SH-SY5Y (cell line): ENCODE data around the gene GSN.

Experiments used
- GATA2 ChIP-seq: IDR thresholded peaks from 2 replicates; pipeline ENCODE4 v1.6.1; 2011; ENCODE audit warnings: mild to moderate bottlenecking, low read depth, low read length
- GATA3 ChIP-seq: IDR thresholded peaks from 2 replicates; pipeline ENCODE4 v1.6.1; 2011; ENCODE audit warnings: low read depth, mild to moderate bottlenecking, low read length, moderate library complexity

Gene GSN

DNA sequence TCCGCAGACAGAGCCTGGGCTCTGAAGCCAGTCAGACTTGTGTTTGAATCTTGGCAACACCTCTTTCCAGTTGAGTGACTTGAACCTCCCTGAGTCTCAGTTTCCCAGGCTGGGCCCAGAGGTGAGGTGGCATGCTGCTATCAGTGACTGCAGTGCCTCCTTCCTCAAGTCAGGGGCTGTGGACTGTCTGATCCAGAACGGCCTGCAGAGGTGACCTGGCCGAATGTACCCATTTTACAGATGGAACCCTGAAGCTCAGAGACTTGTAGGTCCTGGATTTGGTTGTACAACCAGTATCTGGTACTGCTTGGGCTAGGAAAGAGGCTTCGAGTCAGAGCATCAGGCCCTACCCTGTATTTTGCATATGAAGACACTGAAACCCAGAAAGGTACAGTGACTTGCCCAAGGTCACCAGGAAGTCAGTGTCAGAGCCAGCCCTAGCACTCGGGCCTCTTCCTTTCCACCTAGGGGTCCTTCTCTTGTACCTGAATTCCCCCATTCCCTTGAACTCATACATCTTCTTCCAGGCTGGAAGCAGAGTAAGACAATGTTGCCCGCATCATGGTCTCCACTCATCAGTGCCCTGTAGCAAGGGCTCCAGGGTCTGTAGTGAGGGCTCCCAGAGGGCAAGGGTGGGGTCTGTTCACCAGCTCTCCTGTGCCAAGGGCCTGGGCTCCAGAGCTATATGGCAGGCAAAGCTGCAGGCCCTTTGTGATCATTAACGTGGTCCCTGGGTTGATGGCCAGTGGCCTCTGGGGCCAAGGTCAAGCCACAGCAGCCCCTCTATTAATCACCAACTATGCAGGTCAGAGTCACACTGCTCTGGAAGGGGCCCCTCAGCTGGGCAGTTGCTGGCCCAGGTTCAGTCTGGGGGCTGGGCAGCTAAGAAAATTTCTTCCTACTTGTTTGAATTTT, 28.5 kb downstream of the GSN start:
- TF ChIP-seq GATA2 (no peak), GATA3 (no peak)

DNA sequence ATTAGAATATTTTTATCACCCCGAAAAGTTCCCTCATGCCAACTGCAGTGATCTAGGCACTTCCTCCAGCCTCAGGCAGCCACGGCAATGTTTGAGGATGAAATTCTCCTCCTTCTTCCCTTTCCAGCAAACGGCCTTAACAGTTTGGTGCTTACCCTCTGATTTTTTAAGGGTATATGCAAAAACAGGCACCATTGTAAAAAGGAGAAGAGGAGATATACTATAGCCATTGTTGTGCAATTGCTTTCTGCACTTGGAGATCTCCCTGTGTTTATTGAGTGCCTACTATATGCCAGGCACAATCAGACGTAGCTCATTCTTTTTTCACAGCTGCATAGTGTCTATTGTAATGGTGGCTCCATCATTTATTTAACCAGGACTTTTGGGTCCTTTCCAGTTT, 29.4 kb downstream of the GSN start:
- TF ChIP-seq GATA2 (no peak), GATA3 (no peak)

GRCh38 chr9:121298016-121298538, 30.1 kb downstream of the GSN start:
- TF ChIP-seq GATA2 = no peak
- no peak for TF ChIP-seq GATA3

DNA sequence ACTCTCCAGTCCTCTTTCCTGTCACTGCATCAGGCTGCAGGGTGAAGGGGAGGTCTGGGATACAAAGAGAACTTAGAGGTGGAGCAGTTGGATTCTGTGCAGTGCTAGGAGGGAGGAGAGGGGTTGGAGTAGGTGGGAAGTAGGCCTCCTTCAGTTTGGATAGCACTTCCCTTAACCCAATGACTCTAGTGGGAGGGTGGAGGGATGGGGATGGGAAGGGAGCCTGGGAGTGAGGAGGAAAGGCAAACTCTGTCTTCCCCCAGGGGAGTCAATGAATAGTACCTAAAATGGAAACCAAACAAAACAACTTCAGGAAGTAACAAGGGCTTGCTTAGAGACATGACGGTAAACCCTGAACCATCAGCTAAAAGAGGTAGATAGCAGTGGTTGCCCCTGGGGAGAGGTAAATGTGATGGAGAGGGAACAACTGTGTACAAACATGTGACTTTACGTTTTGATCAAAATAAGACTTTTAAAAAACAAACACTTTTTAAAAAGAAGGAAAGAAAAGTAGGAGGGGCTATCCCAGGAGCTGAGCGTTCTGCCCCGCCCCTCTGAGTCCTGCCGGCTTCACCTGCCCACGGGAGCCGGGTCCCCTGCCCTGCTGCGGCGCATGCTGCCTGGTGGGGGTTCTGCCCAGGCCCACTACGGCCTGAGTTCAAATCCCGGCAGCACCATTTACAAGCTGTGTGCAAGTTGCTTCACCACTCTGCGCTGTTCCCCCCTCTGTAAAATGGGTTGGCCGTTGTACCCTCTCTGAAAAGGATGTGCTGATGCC, 30.9 kb downstream of the GSN start:
- TF ChIP-seq GATA3 = no peak
- no peak for TF ChIP-seq GATA2

DNA sequence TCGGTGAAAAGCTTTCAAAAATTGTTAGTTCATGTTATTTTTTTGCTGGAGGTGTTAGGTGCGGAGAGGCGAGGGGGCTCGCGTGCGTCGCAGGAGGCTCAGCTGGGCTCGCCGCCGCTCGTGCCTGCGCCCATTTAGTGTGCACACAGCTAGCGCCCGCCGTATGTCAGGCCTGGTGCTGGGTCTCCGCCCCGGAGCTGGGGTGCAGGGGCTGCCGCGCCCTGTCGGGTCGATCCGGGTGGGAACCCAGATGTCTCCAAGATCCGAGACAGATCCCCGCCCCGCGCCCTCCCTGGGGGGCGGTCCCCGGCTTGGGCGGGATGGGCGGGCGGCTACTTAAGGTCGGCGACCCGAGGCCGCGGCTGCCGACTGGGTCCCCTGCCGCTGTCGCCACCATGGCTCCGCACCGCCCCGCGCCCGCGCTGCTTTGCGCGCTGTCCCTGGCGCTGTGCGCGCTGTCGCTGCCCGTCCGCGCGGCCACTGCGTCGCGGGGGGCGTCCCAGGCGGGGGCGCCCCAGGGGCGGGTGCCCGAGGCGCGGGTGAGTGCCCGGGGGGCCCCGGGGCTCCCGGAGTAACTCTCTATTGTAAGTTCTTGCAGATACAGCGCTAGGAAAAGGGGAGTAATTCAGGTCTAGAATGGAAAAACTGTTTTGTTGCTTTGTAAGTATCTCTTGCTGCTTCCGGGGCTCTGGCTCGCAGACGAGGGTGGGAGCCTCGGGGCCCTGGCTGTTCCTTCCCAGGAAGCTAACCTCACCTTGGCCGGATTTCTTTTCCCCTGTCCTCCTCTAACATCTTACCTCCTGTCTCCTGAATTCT, 31.7 kb downstream of the GSN start:
- TF ChIP-seq GATA2 (no peak), GATA3 (no peak)

- TF ChIP-seq GATA3 = no peak
- no peak for TF ChIP-seq GATA2
Measured at GRCh38 chr9:121300283-121301119, 32.5 kb downstream of the GSN start.

DNA sequence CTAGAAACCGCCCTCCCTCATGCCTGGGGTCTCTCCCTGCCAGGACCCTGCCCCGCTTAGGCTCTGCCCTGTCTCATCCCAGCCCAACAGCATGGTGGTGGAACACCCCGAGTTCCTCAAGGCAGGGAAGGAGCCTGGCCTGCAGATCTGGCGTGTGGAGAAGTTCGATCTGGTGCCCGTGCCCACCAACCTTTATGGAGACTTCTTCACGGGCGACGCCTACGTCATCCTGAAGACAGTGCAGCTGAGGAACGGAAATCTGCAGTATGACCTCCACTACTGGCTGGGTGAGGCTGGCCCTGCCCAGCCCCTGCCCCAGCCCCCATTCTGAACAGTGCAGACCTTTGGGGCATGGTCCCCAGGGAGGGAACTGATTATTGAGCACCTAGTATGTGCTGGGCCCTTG, 33.9 kb downstream of the GSN start:
- TF ChIP-seq GATA2 = no peak
- no peak for TF ChIP-seq GATA3

- no peak for TF ChIP-seq GATA2
- no peak for TF ChIP-seq GATA3
Measured at GRCh38 chr9:121302341-121302740, 34.4 kb downstream of the GSN start.

DNA sequence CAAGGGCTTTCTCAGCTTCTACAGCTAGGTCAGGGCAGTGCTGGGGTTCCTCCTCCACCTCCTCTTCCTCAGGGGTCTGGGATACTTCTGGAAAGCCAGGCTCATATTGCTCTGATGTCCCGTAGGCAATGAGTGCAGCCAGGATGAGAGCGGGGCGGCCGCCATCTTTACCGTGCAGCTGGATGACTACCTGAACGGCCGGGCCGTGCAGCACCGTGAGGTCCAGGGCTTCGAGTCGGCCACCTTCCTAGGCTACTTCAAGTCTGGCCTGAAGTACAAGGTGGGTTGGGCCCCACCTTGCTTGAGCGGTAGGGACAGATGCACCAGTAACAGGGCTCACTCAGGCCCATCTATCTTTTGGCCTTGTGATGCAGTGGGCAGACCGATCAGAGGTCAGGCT, 34.8 kb downstream of the GSN start:
- TF ChIP-seq GATA2 = no peak
- no peak for TF ChIP-seq GATA3

DNA sequence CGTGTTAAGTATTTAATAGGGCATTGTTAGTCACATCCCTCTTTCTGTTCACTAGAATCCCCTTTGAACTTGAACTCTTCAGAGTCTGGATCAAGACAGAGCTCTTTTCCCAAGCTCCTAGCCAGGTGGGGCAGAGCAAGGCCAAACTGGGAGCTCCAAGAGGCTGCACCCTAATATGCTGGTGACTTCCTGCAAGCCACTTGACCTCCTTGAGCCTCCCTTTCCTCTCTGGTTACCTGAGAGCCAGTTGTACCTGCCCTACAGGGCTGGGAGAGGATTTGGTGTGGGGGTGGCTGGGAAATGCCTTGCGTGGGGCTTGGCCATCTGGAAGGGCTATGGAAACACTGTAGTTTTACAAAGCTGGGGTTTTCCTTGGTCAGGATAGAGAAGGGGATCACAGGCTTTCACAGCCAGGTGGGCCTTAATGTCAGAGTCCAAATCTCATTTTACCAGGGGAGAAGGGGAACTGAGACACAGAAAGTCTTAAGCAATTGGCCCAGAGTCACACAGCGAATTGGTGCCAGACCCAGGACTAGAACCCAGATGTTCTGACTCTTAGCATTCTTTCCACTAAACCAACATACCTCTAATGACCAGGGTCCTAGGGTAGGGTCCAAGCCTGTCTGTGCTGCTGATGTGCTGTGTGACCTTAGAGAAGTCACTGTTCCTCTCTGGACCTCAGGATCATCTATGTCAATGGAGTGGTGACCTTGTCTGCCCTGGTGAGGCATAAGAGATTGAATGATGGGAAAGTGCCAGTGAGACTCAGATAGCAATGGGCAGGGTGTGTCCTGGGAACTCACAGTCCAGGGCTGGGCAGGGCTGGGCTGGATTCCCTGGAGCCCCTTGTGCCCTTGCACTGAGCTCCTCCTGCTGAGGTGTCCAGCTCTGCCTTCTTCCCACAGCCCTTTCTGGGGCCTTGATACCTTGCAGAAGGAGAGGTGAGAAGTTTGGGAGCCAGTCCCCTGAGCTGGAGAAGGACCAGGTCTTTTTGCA, 35.8 kb downstream of the GSN start:
- TF ChIP-seq GATA3 (no peak), GATA2 (no peak)

GRCh38 chr9:121304707-121305106, 36.7 kb downstream of the GSN start:
- TF ChIP-seq GATA3 (no peak), GATA2 (no peak)

GRCh38 chr9:121305269-121305994, 37.5 kb downstream of the GSN start:
- TF ChIP-seq GATA3 = no peak
- no peak for TF ChIP-seq GATA2
